ENCODE data around the gene PGM5. TPM values are rescaled to one million over a fixed set of nuclear protein-coding genes. Genes with fewer than 3 reads are reported as not detected.
A peak's percentile ranks its signal among the peaks of the same experiment; 100 is the strongest.
"Not testable (repeated sequence)": the region's sequence is repeated elsewhere in the genome, so short reads cannot be mapped to it uniquely, and the experiment has no call there.

The PGM5 gene
- not detected in 2 replicates for total RNA-seq (2014; rRNA removed; shearing (Covaris generic))
- polyA plus RNA-seq (2016; fragmentation: Nextera tagmentation; extraction: Ambion mirVana), result not detected in 2 replicates
- long read RNA-seq, result 0 reads

GRCh38 chr9:68356380-68357118 is at the start of gene PGM5:
Gene PGM5 (plus strand): TSS chr9:68356611. CDS start chr9:68357128, 517 bp downstream.
- H3K27ac Mint-ChIP-seq; H3K9me2 ChIP-seq (ENCODE audit: insufficient read depth); H3K36me3 Mint-ChIP-seq (ENCODE audit: low read depth); H3K36me3 ChIP-seq (ENCODE audit: insufficient read depth); H3K4me1 Mint-ChIP-seq; H3K27ac ChIP-seq (ENCODE audit: low read depth); H2AFZ ChIP-seq; H3F3A ChIP-seq (replicated peaks; ENCODE audit: low read depth); H3K9me3 Mint-ChIP-seq; H3K79me2 ChIP-seq (replicated peaks; ENCODE audit: insufficient read depth); H3K4me1 ChIP-seq (ENCODE audit: insufficient read depth); H4K20me1 ChIP-seq (replicated peaks; ENCODE audit: insufficient read depth): not testable (repeated sequence)
- H3K27me3 Mint-ChIP-seq (ENCODE audit: insufficient read depth, low read depth, poor library complexity), result peaks cover 56% of the 10 kb centered on the region
- H3K4me3 ChIP-seq, result peak within 1 kb of the TSS; percentile 67
- ATAC-seq (peak; percentile 85), DNase-seq (ENCODE audit: low spot score) (peak; percentile 40)
- peak within 1 kb of the TSS; percentile 84 for H3K4me2 ChIP-seq
- peaks cover 83% of the 10 kb centered on the region for H3K27me3 ChIP-seq (ENCODE audit: insufficient read depth)
- TF ChIP-seq EZH2phosphoT487 (IDR thresholded peaks at IDR 0.05; ENCODE audit: unreplicated experiment), result peak; percentile 75
- H3K4me3 Mint-ChIP-seq, result peak within 1 kb of the TSS; percentile 74

GRCh38 chr9:68307127-68307526 is 49.3 kb upstream of the PGM5 start:
- H3K4me3 Mint-ChIP-seq; H3K4me3 ChIP-seq; H3K79me2 ChIP-seq (replicated peaks; ENCODE audit: insufficient read depth): not testable (repeated sequence)

GRCh38 chr9:68307654-68308053 is 48.8 kb upstream of the PGM5 start:
- peak; percentile 42 for ATAC-seq
- H3K4me2 ChIP-seq; H3K9me2 ChIP-seq (ENCODE audit: insufficient read depth); H3K79me2 ChIP-seq (replicated peaks; ENCODE audit: insufficient read depth); H3K4me1 Mint-ChIP-seq; H3K36me3 ChIP-seq (ENCODE audit: insufficient read depth); H3K27ac ChIP-seq (ENCODE audit: low read depth); H2AFZ ChIP-seq; H4K20me1 ChIP-seq (replicated peaks; ENCODE audit: insufficient read depth); H3K4me3 Mint-ChIP-seq; H3K27ac Mint-ChIP-seq; DNase-seq (ENCODE audit: low spot score); H3F3A ChIP-seq (replicated peaks; ENCODE audit: low read depth); H3K4me1 ChIP-seq (ENCODE audit: insufficient read depth); H3K4me3 ChIP-seq; H3K9me3 Mint-ChIP-seq; H3K36me3 Mint-ChIP-seq (ENCODE audit: low read depth): not testable (repeated sequence)
- peaks cover 15% of the 10 kb centered on the region for H3K27me3 Mint-ChIP-seq (ENCODE audit: insufficient read depth, low read depth, poor library complexity)
- peaks cover 39% of the 10 kb centered on the region for H3K27me3 ChIP-seq (ENCODE audit: insufficient read depth)

More at GRCh38 chr9:68307127-68307526, 49.3 kb upstream of the PGM5 start:
- not testable (repeated sequence) for H3K36me3 ChIP-seq (ENCODE audit: insufficient read depth); DNase-seq (ENCODE audit: low spot score); H3K4me1 ChIP-seq (ENCODE audit: insufficient read depth); H4K20me1 ChIP-seq (replicated peaks; ENCODE audit: insufficient read depth); H3K9me2 ChIP-seq (ENCODE audit: insufficient read depth); H2AFZ ChIP-seq; H3F3A ChIP-seq (replicated peaks; ENCODE audit: low read depth); H3K27ac ChIP-seq (ENCODE audit: low read depth); H3K9me3 Mint-ChIP-seq; H3K4me1 Mint-ChIP-seq; H3K36me3 Mint-ChIP-seq (ENCODE audit: low read depth); H3K4me2 ChIP-seq; H3K27ac Mint-ChIP-seq
- ATAC-seq, result peak; percentile 69
- peaks cover 39% of the 10 kb centered on the region for H3K27me3 ChIP-seq (ENCODE audit: insufficient read depth)
- peaks cover 15% of the 10 kb centered on the region for H3K27me3 Mint-ChIP-seq (ENCODE audit: insufficient read depth, low read depth, poor library complexity)

- not testable (repeated sequence) for H3K36me3 ChIP-seq (ENCODE audit: insufficient read depth); H3K4me1 Mint-ChIP-seq; H3K4me3 Mint-ChIP-seq
Measured at GRCh38 chr9:68311208-68311607, 45.2 kb upstream of the PGM5 start.

GRCh38 chr9:68318209-68318608 is 38.2 kb upstream of the PGM5 start:
- not testable (repeated sequence) for H3F3A ChIP-seq (replicated peaks; ENCODE audit: low read depth); H3K27ac ChIP-seq (ENCODE audit: low read depth); H3K36me3 ChIP-seq (ENCODE audit: insufficient read depth); H3K4me3 ChIP-seq; H3K4me1 ChIP-seq (ENCODE audit: insufficient read depth); H3K9me3 Mint-ChIP-seq; H3K4me3 Mint-ChIP-seq; H3K79me2 ChIP-seq (replicated peaks; ENCODE audit: insufficient read depth); H3K4me2 ChIP-seq; H2AFZ ChIP-seq; H3K27me3 ChIP-seq (ENCODE audit: insufficient read depth); DNase-seq (ENCODE audit: low spot score); H4K20me1 ChIP-seq (replicated peaks; ENCODE audit: insufficient read depth); H3K9me2 ChIP-seq (ENCODE audit: insufficient read depth); H3K27me3 Mint-ChIP-seq (ENCODE audit: insufficient read depth, low read depth, poor library complexity); H3K4me1 Mint-ChIP-seq; H3K36me3 Mint-ChIP-seq (ENCODE audit: low read depth); ATAC-seq; H3K27ac Mint-ChIP-seq

More at GRCh38 chr9:68311208-68311607, 45.2 kb upstream of the PGM5 start:
- H3K36me3 Mint-ChIP-seq (ENCODE audit: low read depth); H3K4me1 ChIP-seq (ENCODE audit: insufficient read depth); H3K9me2 ChIP-seq (ENCODE audit: insufficient read depth); H3K27me3 Mint-ChIP-seq (ENCODE audit: insufficient read depth, low read depth, poor library complexity); H3K9me3 Mint-ChIP-seq; ATAC-seq; H3K27ac Mint-ChIP-seq; DNase-seq (ENCODE audit: low spot score); H3K79me2 ChIP-seq (replicated peaks; ENCODE audit: insufficient read depth); H4K20me1 ChIP-seq (replicated peaks; ENCODE audit: insufficient read depth); H3K4me3 ChIP-seq; H3K4me2 ChIP-seq; H3K27ac ChIP-seq (ENCODE audit: low read depth); H3F3A ChIP-seq (replicated peaks; ENCODE audit: low read depth); H2AFZ ChIP-seq: not testable (repeated sequence)
- H3K27me3 ChIP-seq (ENCODE audit: insufficient read depth), result peaks cover 19% of the 10 kb centered on the region

- H3K27me3 Mint-ChIP-seq (ENCODE audit: insufficient read depth, low read depth, poor library complexity); H3K27ac Mint-ChIP-seq; H3K4me1 ChIP-seq (ENCODE audit: insufficient read depth); H4K20me1 ChIP-seq (replicated peaks; ENCODE audit: insufficient read depth); H3K79me2 ChIP-seq (replicated peaks; ENCODE audit: insufficient read depth); H3K9me2 ChIP-seq (ENCODE audit: insufficient read depth); H3K4me3 Mint-ChIP-seq; H3K9me3 Mint-ChIP-seq; H3F3A ChIP-seq (replicated peaks; ENCODE audit: low read depth); H2AFZ ChIP-seq; H3K36me3 ChIP-seq (ENCODE audit: insufficient read depth); H3K27ac ChIP-seq (ENCODE audit: low read depth); DNase-seq (ENCODE audit: low spot score); H3K4me3 ChIP-seq; H3K36me3 Mint-ChIP-seq (ENCODE audit: low read depth); ATAC-seq; H3K4me1 Mint-ChIP-seq; H3K4me2 ChIP-seq: not testable (repeated sequence)
- peaks cover 15% of the 10 kb centered on the region for H3K27me3 ChIP-seq (ENCODE audit: insufficient read depth)
Measured at GRCh38 chr9:68323749-68324148, 32.7 kb upstream of the PGM5 start.

All from GM23338 (cell line).